Nephron (organoid): ENCODE results near the gene CORO2B.
"Not testable (repeated sequence)": the region's sequence is repeated elsewhere in the genome, so short reads cannot be mapped to it uniquely, and the experiment has no call there.

Experiments used
- H3K27ac Mint-ChIP-seq, 3 experiments: 2 replicates each; pipeline ENCODE4 v1.8.0; 2020; ENCODE audit warnings: mixed read lengths in 3 of 3, mild to moderate bottlenecking in 2 of 3, moderate library complexity in 1 of 3
- H3K27me3 Mint-ChIP-seq: 2 replicates; pipeline ENCODE4 v1.8.0; 2021; ENCODE audit warnings: low read depth, mild to moderate bottlenecking, moderate library complexity, mixed read lengths
- H3K36me3 Mint-ChIP-seq: 2 replicates; pipeline ENCODE4 v1.8.0; 2020; ENCODE audit warnings: low read depth, mixed read lengths
- H3K4me1 Mint-ChIP-seq: 2 replicates; pipeline ENCODE4 v1.8.0; 2020; ENCODE audit warnings: mixed read lengths
- H3K4me3 Mint-ChIP-seq, 3 experiments: 2 replicates each; pipeline ENCODE4 v1.8.0; 2020; ENCODE audit warnings: mild to moderate bottlenecking in 3 of 3, mixed read lengths in 3 of 3, moderate library complexity in 2 of 3
- H3K9me3 Mint-ChIP-seq: 2 replicates; pipeline ENCODE4 v1.8.0; 2020; ENCODE audit warnings: mixed read lengths
- CTCF ChIP-seq, 3 experiments: fragments of 200-600 bp; sonication (generic); IDR thresholded peaks; one replicate each; pipeline ENCODE4 v1.5.0; 2021; ENCODE audit warnings: antibody characterized with exemption in 3 of 3; ENCODE audit not compliant: unreplicated experiment in 3 of 3

The CORO2B gene

GRCh38 chr15:68679961-68680371, 101.2 kb downstream of the CORO2B start:
- Mint-ChIP-seq H3K27me3 (peaks cover 3% of the 10 kb centered on the region), H3K4me3 (no peak overlapping the region), H3K36me3 (no peaks in the 10 kb centered on the region), H3K9me3 (no peaks in the 10 kb centered on the region), H3K27ac (no peak overlapping the region), H3K4me1 (peaks cover 7% of the 10 kb centered on the region)
- TF ChIP-seq CTCF (IDR thresholded peaks at IDR 0.05; ENCODE audit: unreplicated experiment in 3 of 3), result no peak

- H3K4me1 Mint-ChIP-seq, H3K27me3 Mint-ChIP-seq, H3K36me3 Mint-ChIP-seq, H3K9me3 Mint-ChIP-seq, H3K27ac Mint-ChIP-seq, H3K4me3 Mint-ChIP-seq: not testable (repeated sequence)
These were observed 102.0 kb downstream of the CORO2B start for GRCh38 chr15:68680756-68681155.

- H3K27ac Mint-ChIP-seq, result peak overlapping the region in 1 of 3 experiments; percentile 1
- H3K36me3 Mint-ChIP-seq, result no peaks in the 10 kb centered on the region
- H3K4me1 Mint-ChIP-seq, result no peaks in the 10 kb centered on the region
- no peak for TF ChIP-seq CTCF (IDR thresholded peaks at IDR 0.05; ENCODE audit: unreplicated experiment in 3 of 3)
- H3K27me3 Mint-ChIP-seq, result no peaks in the 10 kb centered on the region
- H3K4me3 Mint-ChIP-seq, result no peak overlapping the region
- no peaks in the 10 kb centered on the region for H3K9me3 Mint-ChIP-seq
These were observed 103.0 kb downstream of the CORO2B start for GRCh38 chr15:68681836-68682235.

- Mint-ChIP-seq H3K4me3 (no peak overlapping the region), H3K27ac (peak overlapping the region in 1 of 3 experiments; percentile 1), H3K27me3 (no peaks in the 10 kb centered on the region), H3K4me1 (no peaks in the 10 kb centered on the region), H3K36me3 (no peaks in the 10 kb centered on the region), H3K9me3 (no peaks in the 10 kb centered on the region)
- TF ChIP-seq CTCF (IDR thresholded peaks at IDR 0.05; ENCODE audit: unreplicated experiment in 3 of 3), result no peak
These were observed 103.5 kb downstream of the CORO2B start for GRCh38 chr15:68682330-68682729.

GRCh38 chr15:68683026-68683425, 104.2 kb downstream of the CORO2B start:
- Mint-ChIP-seq H3K36me3 (no peaks in the 10 kb centered on the region), H3K27me3 (no peaks in the 10 kb centered on the region), H3K27ac (no peak overlapping the region), H3K9me3 (no peaks in the 10 kb centered on the region), H3K4me3 (no peak overlapping the region), H3K4me1 (no peaks in the 10 kb centered on the region)
- TF ChIP-seq CTCF (IDR thresholded peaks at IDR 0.05; ENCODE audit: unreplicated experiment in 3 of 3), result no peak

- no peak for TF ChIP-seq CTCF (IDR thresholded peaks at IDR 0.05; ENCODE audit: unreplicated experiment in 3 of 3)
- no peaks in the 10 kb centered on the region for H3K9me3 Mint-ChIP-seq
- H3K4me3 Mint-ChIP-seq, result no peak overlapping the region
- H3K36me3 Mint-ChIP-seq, result no peaks in the 10 kb centered on the region
- no peaks in the 10 kb centered on the region for H3K4me1 Mint-ChIP-seq
- H3K27ac Mint-ChIP-seq, result no peak overlapping the region
- no peaks in the 10 kb centered on the region for H3K27me3 Mint-ChIP-seq
These were observed 104.8 kb downstream of the CORO2B start for GRCh38 chr15:68683551-68683950.
